GM23248 (cell line): Measurements from ENCODE around the gene KATNBL1. TPM values are rescaled to one million over a fixed set of nuclear protein-coding genes. Genes with fewer than 3 reads are reported as not detected.

Experiments
- DNase-seq: peaks from one replicate; pipeline ENCODE4 v3.0.0-alpha.2; 2015
- H2AFZ ChIP-seq: fragments of 200-600 bp; sonication (generic); 2 replicates; pipeline ENCODE4 v1.6.1; 2016; ENCODE audit warnings: antibody characterized with exemption
- H3F3A ChIP-seq: fragments of 200-600 bp; sonication (generic); 2 replicates; pipeline ENCODE4 v1.6.1; 2016; ENCODE audit warnings: mild to moderate bottlenecking, antibody characterized with exemption, mixed run types; ENCODE audit not compliant: insufficient read depth
- H3K27ac ChIP-seq: fragments of 200-600 bp; sonication (generic); 2 replicates; pipeline ENCODE4 v1.5.1; 2016; ENCODE audit warnings: mild to moderate bottlenecking
- H3K27me3 ChIP-seq: fragments of 200-600 bp; sonication (generic); replicated peaks from 2 replicates; pipeline ENCODE4 v1.6.1; 2016; ENCODE audit warnings: mild to moderate bottlenecking; ENCODE audit not compliant: insufficient read depth
- H3K36me3 ChIP-seq: fragments of 200-600 bp; sonication (generic); 2 replicates; pipeline ENCODE4 v1.6.1; 2016; ENCODE audit warnings: low read depth, mild to moderate bottlenecking
- H3K4me1 ChIP-seq: fragments of 200-600 bp; sonication (generic); 2 replicates; pipeline ENCODE4 v1.6.1; 2016; ENCODE audit warnings: mild to moderate bottlenecking; ENCODE audit not compliant: insufficient read depth
- H3K4me2 ChIP-seq: fragments of 200-600 bp; sonication (generic); one replicate; pipeline ENCODE4 v1.6.1; 2016; ENCODE audit warnings: mild to moderate bottlenecking; ENCODE audit not compliant: unreplicated experiment
- H3K4me3 ChIP-seq: fragments of 200-600 bp; sonication (generic); 2 replicates; pipeline ENCODE4 v1.5.1; 2016; ENCODE audit warnings: mild to moderate bottlenecking
- H3K79me2 ChIP-seq: fragments of 200-600 bp; sonication (generic); 2 replicates; pipeline ENCODE4 v1.6.1; 2016; ENCODE audit warnings: mild to moderate bottlenecking; ENCODE audit not compliant: insufficient read depth
- H3K9ac ChIP-seq: fragments of 200-600 bp; sonication (generic); 2 replicates; pipeline ENCODE4 v1.6.1; 2016; ENCODE audit warnings: mild to moderate bottlenecking
- H3K9me2 ChIP-seq: fragments of 200-600 bp; sonication (generic); 2 replicates; pipeline ENCODE4 v1.6.1; 2016; ENCODE audit warnings: mixed run types, mild to moderate bottlenecking, moderate library complexity; ENCODE audit not compliant: insufficient read depth
- H3K9me3 ChIP-seq: fragments of 200-600 bp; sonication (generic); one replicate; pipeline ENCODE4 v1.6.1; 2017; ENCODE audit warnings: low read depth
- H4K20me1 ChIP-seq: fragments of 200-600 bp; sonication (generic); 2 replicates; pipeline ENCODE4 v1.6.0; 2016; ENCODE audit not compliant: insufficient read depth
- EZH2 ChIP-seq: fragments of 200-600 bp; sonication (generic); IDR thresholded peaks from 2 replicates; pipeline ENCODE4 v1.6.1; 2018; ENCODE audit warnings: antibody characterized with exemption, mild to moderate bottlenecking; ENCODE audit not compliant: insufficient read depth, poor library complexity, severe bottlenecking
- EZH2phosphoT487 ChIP-seq: fragments of 200-600 bp; sonication (generic); IDR thresholded peaks from 2 replicates; pipeline ENCODE4 v1.6.1; 2018; ENCODE audit warnings: antibody characterized with exemption, moderate library complexity, mild to moderate bottlenecking, low read depth; ENCODE audit not compliant: insufficient read depth
- whole genome bisulfite sequencing, 2 experiments: methylation state at CpG; one replicate each; pipeline ENCODE4 v1.1.6; 2015 to 2017; ENCODE audit warnings: low lambda C conversion rate in 2 of 2, low coverage in 1 of 2; ENCODE audit errors: missing lambda C conversion rate in 2 of 2; 5-methylcytosine and 5-hydroxymethylcytosine counted together
- in situ Hi-C: fragments of 300-500 bp; cut with MboI; formaldehyde crosslinking; loops from 2 replicates; pipeline ENCODE4 v1.15.0; 2020
- polyA plus RNA-seq: library from polyadenylated mRNA; unstranded; fragments of >200 nt; fragmentation: Nextera tagmentation; extraction: Ambion mirVana; gene quantifications from 2 replicates; pipeline ENCODE4 v1.2.1, GENCODE V29; 2016
- total RNA-seq: library from RNA; depleted of rRNA; stranded (reverse); fragments of >200 nt; shearing (Covaris generic); gene quantifications from 2 replicates; pipeline ENCODE4 v1.2.3, GENCODE V29; 2014

The KATNBL1 gene
- total and polyA plus RNA-seq, 2 experiments from 2014 or later, result 39.3 to 51.9 TPM

- H3K9me3 ChIP-seq, result no peaks in the 10 kb centered on the region
- H2AFZ ChIP-seq, result 0 out of 2 replicates have a peak overlapping the region, but pooled peaks have one; percentile 1
- no peak overlapping the region for H3K4me3 ChIP-seq
- H3K36me3 ChIP-seq, result no peaks in the 10 kb centered on the region
- H3K27me3 ChIP-seq, result no peaks in the 10 kb centered on the region
- H3K9me2 ChIP-seq, result no peaks in the 10 kb centered on the region
- DNase-seq, result no peak
- H3K9ac ChIP-seq, result no peak overlapping the region
- H3K4me2 ChIP-seq, result no peak overlapping the region
- no peaks in the 10 kb centered on the region for H3K4me1 ChIP-seq
- TF ChIP-seq EZH2phosphoT487 (no peak), EZH2 (no peak)
- in situ Hi-C loops, result loop anchor here (25.0 kb wide), 1 partner anchor 251 kb away; the partner anchor contains the start of gene LPCAT4
- H4K20me1 ChIP-seq, result no peaks in the 10 kb centered on the region
- no peaks in the 10 kb centered on the region for H3F3A ChIP-seq
- H3K79me2 ChIP-seq, result no peaks in the 10 kb centered on the region
- no peak overlapping the region for H3K27ac ChIP-seq
- WGBS, 2 experiments, result 47 to 53% methylated on average over 6 of the region's 6 CpGs
Measured at GRCh38 chr15:34111488-34111887, 98.4 kb downstream of the KATNBL1 start.

GRCh38 chr15:34109797-34110663 is 99.9 kb downstream of the KATNBL1 start:
- Histone ChIP-seq H3K27ac (no peak overlapping the region), H3K4me3 (no peak overlapping the region), H3K36me3 (no peaks in the 10 kb centered on the region), H3K9me3 (no peaks in the 10 kb centered on the region), H3K27me3 (no peaks in the 10 kb centered on the region), H3K9me2 (no peaks in the 10 kb centered on the region), H3K79me2 (no peaks in the 10 kb centered on the region), H3K4me1 (no peaks in the 10 kb centered on the region), H4K20me1 (no peaks in the 10 kb centered on the region), H3K9ac (no peak overlapping the region), H3K4me2 (no peak overlapping the region), H2AFZ (peak overlapping the region; percentile 55), H3F3A (no peaks in the 10 kb centered on the region)
- in situ Hi-C loops, result loop anchor here (10.0 to 25.0 kb wide), 2 partner anchors 105 to 252 kb away; partner anchors contain the start of genes KATNBL1 and LPCAT4
- no peak for TF ChIP-seq EZH2
- TF ChIP-seq EZH2phosphoT487, result no peak
- WGBS, 2 experiments, result 39% methylated on average over 5 of the region's 5 CpGs
- DNase-seq, result peak; percentile 67

- Histone ChIP-seq H3F3A (peaks cover 7% of the 10 kb centered on the region; the same call in 1 of the 2 replicates), H3K4me3 (no peak overlapping the region), H3K36me3 (no peaks in the 10 kb centered on the region), H3K79me2 (peaks cover 17% of the 10 kb centered on the region), H3K4me2 (no peak overlapping the region), H3K9me2 (no peaks in the 10 kb centered on the region), H2AFZ (no peak overlapping the region), H3K9ac (no peak overlapping the region), H4K20me1 (no peaks in the 10 kb centered on the region), H3K27me3 (no peaks in the 10 kb centered on the region), H3K4me1 (peaks cover 8% of the 10 kb centered on the region), H3K27ac (no peak overlapping the region), H3K9me3 (no peaks in the 10 kb centered on the region)
- TF ChIP-seq EZH2phosphoT487 (no peak), EZH2 (no peak)
- no peak for DNase-seq
- 86 to 99% methylated on average over 2 of the region's 2 CpGs for WGBS, 2 experiments
- in situ Hi-C loops, result loop anchor here (10.0 to 25.0 kb wide), 2 partner anchors 107 to 255 kb away; partner anchors contain the start of genes KATNBL1 and LPCAT4
Measured at GRCh38 chr15:34107315-34107714, 102.6 kb downstream of the KATNBL1 start.

- 95 to 100% methylated on average over 1 of the region's 1 CpG for WGBS, 2 experiments
- H3K79me2 ChIP-seq, result peaks cover 19% of the 10 kb centered on the region
- no peak overlapping the region for H3K9ac ChIP-seq
- in situ Hi-C loops, result loop anchor here (10.0 to 25.0 kb wide), 2 partner anchors 108 to 256 kb away; partner anchors contain the start of genes KATNBL1 and LPCAT4
- no peaks in the 10 kb centered on the region for H3K36me3 ChIP-seq
- H3K4me1 ChIP-seq, result peaks cover 8% of the 10 kb centered on the region
- no peak for TF ChIP-seq EZH2phosphoT487
- TF ChIP-seq EZH2, result no peak
- H3K27ac ChIP-seq, result no peak overlapping the region
- no peaks in the 10 kb centered on the region for H4K20me1 ChIP-seq
- no peaks in the 10 kb centered on the region for H3K9me2 ChIP-seq
- no peaks in the 10 kb centered on the region for H3K27me3 ChIP-seq
- H3K4me2 ChIP-seq, result no peak overlapping the region
- no peaks in the 10 kb centered on the region for H3K9me3 ChIP-seq
- H2AFZ ChIP-seq, result no peak overlapping the region
- peaks cover 9% of the 10 kb centered on the region; the same call in 1 of the 2 replicates for H3F3A ChIP-seq
- DNase-seq, result no peak
- no peak overlapping the region for H3K4me3 ChIP-seq
Measured at GRCh38 chr15:34106423-34106822, 103.5 kb downstream of the KATNBL1 start.
